Osteoblast (primary cell): Measurements from ENCODE around the gene SMC6. TPM values are rescaled to one million over a fixed set of nuclear protein-coding genes. Genes with fewer than 3 reads are reported as not detected.

ENCODE experiments used
- DNase-seq: peaks from one replicate; pipeline ENCODE4 v3.0.0; 2011; ENCODE audit warnings: low spot score, mixed read lengths; ENCODE audit not compliant: insufficient read length; ENCODE audit errors: missing footprints
- H2AFZ ChIP-seq: 2 replicates; pipeline ENCODE4 v1.6.0; 2011; ENCODE audit warnings: mild to moderate bottlenecking, low read length
- H3K27ac ChIP-seq: 2 replicates; pipeline ENCODE4 v1.5.1; 2011; ENCODE audit warnings: mild to moderate bottlenecking, low read depth, low read length, moderate library complexity
- H3K27me3 ChIP-seq: 2 replicates; pipeline ENCODE4 v1.6.0; 2012; ENCODE audit warnings: mild to moderate bottlenecking, control low read depth, inconsistent platforms, low read length, moderate library complexity; ENCODE audit not compliant: insufficient read depth
- H3K36me3 ChIP-seq: 2 replicates; pipeline ENCODE4 v1.5.1; 2011; ENCODE audit warnings: mild to moderate bottlenecking, low read length, control low read depth, moderate library complexity; ENCODE audit not compliant: insufficient read depth
- H3K4me1 ChIP-seq: 2 replicates; pipeline ENCODE4 v1.5.1; 2011; ENCODE audit warnings: mild to moderate bottlenecking, low read length, control low read depth, moderate library complexity; ENCODE audit not compliant: insufficient read depth
- H3K4me2 ChIP-seq: 2 replicates; pipeline ENCODE4 v1.6.0; 2011; ENCODE audit warnings: mild to moderate bottlenecking, low read length; ENCODE audit not compliant: insufficient read depth
- H3K4me3 ChIP-seq: fragments of 200-600 bp; sonication (generic); 3 replicates; pipeline ENCODE4 v1.5.1; 2012; ENCODE audit warnings: mild to moderate bottlenecking, low read length, inconsistent platforms; ENCODE audit not compliant: insufficient read depth
- H3K79me2 ChIP-seq: 2 replicates; pipeline ENCODE4 v1.6.0; 2012; ENCODE audit warnings: mild to moderate bottlenecking, low read length, control low read depth, inconsistent platforms; ENCODE audit not compliant: insufficient read depth
- H3K9me3 ChIP-seq: 2 replicates; pipeline ENCODE4 v1.5.1; 2011; ENCODE audit warnings: low read depth, low read length, control low read depth
- H4K20me1 ChIP-seq: 2 replicates; pipeline ENCODE4 v1.6.0; 2012; ENCODE audit warnings: mild to moderate bottlenecking, low read length, control low read depth; ENCODE audit not compliant: insufficient read depth
- total RNA-seq: library from RNA; depleted of rRNA; stranded (reverse); fragments of >200 nt; gene quantifications from 2 replicates; pipeline ENCODE4 v1.2.3, GENCODE V29; 2012
- TF ChIP-seq, protein P1 (sequence below): IDR thresholded peaks from 2 replicates; pipeline ENCODE4 v1.5.1; 2011; ENCODE audit warnings: mild to moderate bottlenecking, low read depth, low read length, moderate library complexity; ENCODE audit errors: extremely low read depth

The SMC6 gene
- total RNA-seq, 1 donor, result 22.4 TPM

DNA sequence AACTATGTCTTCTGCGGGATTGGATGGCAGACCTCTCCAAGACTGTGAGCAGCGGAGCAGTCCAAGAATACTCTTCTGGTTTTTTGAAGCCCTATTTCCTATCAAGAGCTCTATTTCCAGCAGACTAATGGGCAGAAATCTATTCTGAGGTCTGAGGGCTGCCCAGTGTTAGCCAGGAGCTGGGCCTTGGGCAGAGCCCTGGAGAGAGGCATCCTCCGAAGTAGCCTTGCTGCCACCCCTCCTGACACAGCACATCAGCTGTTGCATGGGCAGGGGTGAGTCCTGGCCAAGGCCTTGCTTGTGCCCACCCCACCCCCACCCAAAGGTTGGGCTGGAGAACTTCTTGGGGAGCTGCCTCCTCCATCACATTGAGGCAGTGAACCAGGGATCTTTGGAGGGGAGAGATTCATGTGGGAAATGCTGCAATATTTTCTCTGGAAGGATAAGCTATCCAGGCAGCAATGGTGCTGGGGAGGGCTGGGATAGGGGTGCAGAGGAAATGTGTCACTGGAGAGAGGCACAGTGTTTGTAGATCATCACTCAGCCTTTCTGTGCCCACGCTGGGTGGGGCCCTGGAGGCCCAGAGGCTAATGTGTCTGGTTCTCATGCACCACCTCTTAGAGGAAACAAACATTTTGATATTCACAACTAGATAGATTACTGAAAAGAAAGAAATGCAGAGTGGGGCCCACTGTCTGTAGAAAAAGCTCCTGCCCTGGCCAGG lies 108.5 kb downstream of the SMC6 start:
- Histone ChIP-seq H2AFZ (peak overlapping the region; percentile 57), H3K27ac (peak overlapping the region; percentile 71)
- DNase-seq, result peak; percentile 53

DNA sequence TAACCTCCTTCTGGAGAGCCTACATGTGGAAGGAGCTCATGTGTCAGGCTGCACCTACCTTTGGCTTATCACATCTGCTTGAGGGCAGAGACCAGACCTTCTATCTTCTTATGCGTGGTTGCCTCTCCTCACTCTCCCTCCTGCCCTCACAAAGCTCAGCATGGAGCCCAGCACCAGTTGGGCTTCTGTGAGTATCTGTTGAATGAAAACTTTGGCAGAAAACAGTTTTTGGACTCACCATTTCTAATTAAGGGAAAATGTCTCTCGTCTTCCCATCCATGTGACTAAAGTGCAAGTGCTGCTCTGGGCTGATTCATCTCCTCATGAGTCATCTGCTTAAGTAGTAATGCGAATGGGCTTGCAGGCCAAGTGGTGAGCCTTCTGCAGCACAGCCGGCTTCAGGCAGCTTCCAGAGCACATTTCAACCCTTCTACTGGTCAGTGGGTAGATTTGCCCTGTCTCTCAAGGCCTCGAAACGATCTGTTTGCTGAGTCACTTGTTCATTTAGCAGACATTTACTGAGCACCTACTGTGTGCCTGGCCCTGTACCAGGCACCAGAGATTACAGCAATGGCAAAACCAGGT lies 110.5 kb downstream of the SMC6 start:
- Histone ChIP-seq H3K36me3 (no peaks in the 10 kb centered on the region), H3K4me3 (no peak overlapping the region), H3K4me2 (no peak overlapping the region), H3K79me2 (no peaks in the 10 kb centered on the region), H3K27me3 (no peaks in the 10 kb centered on the region), H3K9me3 (no peaks in the 10 kb centered on the region), H3K27ac (peak overlapping the region; percentile 80), H2AFZ (peak overlapping the region; percentile 97), H4K20me1 (no peaks in the 10 kb centered on the region), H3K4me1 (peaks cover 33% of the 10 kb centered on the region)
- TF ChIP-seq, protein P1, sequence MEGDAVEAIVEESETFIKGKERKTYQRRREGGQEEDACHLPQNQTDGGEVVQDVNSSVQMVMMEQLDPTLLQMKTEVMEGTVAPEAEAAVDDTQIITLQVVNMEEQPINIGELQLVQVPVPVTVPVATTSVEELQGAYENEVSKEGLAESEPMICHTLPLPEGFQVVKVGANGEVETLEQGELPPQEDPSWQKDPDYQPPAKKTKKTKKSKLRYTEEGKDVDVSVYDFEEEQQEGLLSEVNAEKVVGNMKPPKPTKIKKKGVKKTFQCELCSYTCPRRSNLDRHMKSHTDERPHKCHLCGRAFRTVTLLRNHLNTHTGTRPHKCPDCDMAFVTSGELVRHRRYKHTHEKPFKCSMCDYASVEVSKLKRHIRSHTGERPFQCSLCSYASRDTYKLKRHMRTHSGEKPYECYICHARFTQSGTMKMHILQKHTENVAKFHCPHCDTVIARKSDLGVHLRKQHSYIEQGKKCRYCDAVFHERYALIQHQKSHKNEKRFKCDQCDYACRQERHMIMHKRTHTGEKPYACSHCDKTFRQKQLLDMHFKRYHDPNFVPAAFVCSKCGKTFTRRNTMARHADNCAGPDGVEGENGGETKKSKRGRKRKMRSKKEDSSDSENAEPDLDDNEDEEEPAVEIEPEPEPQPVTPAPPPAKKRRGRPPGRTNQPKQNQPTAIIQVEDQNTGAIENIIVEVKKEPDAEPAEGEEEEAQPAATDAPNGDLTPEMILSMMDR, result no peak
- peak; percentile 94 for DNase-seq

More for the DNA sequence above, 108.5 kb downstream of the SMC6 start:
- TF ChIP-seq, protein P1, result no peak
- peaks cover 33% of the 10 kb centered on the region for H3K4me1 ChIP-seq
- H3K4me3 ChIP-seq, result no peak overlapping the region
- H3K9me3 ChIP-seq, result no peaks in the 10 kb centered on the region
- no peaks in the 10 kb centered on the region for H4K20me1 ChIP-seq
- no peaks in the 10 kb centered on the region for H3K27me3 ChIP-seq
- peak overlapping the region; percentile 23 for H3K4me2 ChIP-seq
- no peaks in the 10 kb centered on the region for H3K36me3 ChIP-seq
- no peaks in the 10 kb centered on the region for H3K79me2 ChIP-seq

DNA sequence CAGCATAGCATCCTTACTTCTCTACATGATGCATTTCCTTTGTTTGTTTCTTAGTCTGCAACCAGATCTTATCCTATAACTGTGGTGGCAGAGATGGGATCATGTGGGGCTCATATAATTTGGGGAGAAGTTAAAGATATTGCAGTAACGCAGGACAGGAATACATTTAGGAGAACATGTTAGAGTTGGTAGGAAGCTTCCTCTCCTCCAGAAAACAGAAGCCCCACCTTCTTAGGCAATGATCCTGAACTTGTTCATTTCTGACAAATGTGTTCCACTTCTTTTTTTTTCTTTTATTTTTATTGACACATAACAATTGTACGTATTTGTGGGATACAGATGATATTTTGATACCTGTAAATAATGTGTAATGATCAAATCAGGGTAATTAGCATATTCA lies 113.2 kb downstream of the SMC6 start:
- Histone ChIP-seq H3K9me3 (no peaks in the 10 kb centered on the region), H3K36me3 (no peaks in the 10 kb centered on the region), H3K4me3 (no peak overlapping the region), H3K79me2 (no peaks in the 10 kb centered on the region), H3K27ac (no peak overlapping the region), H4K20me1 (no peaks in the 10 kb centered on the region), H3K4me2 (no peak overlapping the region), H2AFZ (no peak overlapping the region), H3K27me3 (no peaks in the 10 kb centered on the region), H3K4me1 (peaks cover 24% of the 10 kb centered on the region)
- TF ChIP-seq, protein P1, result no peak
- DNase-seq, result no peak

DNA sequence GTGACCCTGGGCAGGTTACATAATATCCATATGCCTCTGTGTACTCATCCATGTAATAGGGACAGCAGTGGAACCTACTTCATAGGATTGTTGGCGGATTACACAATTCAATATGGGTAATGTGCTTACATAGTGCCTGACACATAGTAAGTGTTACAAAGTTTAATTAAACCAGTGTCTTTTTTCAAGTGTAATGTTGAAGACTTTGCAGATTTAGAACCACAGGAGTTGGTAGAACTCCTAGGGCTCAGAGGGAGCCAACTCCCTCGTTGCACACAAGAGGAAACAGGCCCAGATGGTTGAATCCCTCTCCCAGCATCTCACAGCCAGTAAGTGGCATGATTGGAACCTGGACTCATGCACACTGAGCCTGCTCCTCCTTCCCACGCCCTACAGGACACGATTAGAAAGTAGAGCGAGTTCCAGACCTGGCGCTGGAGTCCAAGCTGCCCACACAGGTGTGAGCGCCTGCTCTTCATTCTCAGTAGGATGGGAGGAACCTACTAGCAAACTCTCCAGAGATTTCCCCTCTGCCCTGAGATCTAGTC lies 115.3 kb downstream of the SMC6 start:
- Histone ChIP-seq H3K79me2 (no peaks in the 10 kb centered on the region), H2AFZ (no peak overlapping the region), H4K20me1 (no peaks in the 10 kb centered on the region), H3K4me2 (no peak overlapping the region), H3K4me1 (peaks cover 8% of the 10 kb centered on the region), H3K27me3 (no peaks in the 10 kb centered on the region), H3K36me3 (no peaks in the 10 kb centered on the region), H3K27ac (no peak overlapping the region), H3K9me3 (no peaks in the 10 kb centered on the region), H3K4me3 (no peak overlapping the region)
- DNase-seq, result no peak
- TF ChIP-seq, protein P1, result no peak
